Glomerular visceral epithelial cell (primary cell): ENCODE data around the gene SEMA7A.

Experiments used
- DNase-seq: peaks from one replicate; pipeline ENCODE4 v3.0.0-alpha.2; 2016; ENCODE audit errors: extremely low spot score

Gene SEMA7A

DNA sequence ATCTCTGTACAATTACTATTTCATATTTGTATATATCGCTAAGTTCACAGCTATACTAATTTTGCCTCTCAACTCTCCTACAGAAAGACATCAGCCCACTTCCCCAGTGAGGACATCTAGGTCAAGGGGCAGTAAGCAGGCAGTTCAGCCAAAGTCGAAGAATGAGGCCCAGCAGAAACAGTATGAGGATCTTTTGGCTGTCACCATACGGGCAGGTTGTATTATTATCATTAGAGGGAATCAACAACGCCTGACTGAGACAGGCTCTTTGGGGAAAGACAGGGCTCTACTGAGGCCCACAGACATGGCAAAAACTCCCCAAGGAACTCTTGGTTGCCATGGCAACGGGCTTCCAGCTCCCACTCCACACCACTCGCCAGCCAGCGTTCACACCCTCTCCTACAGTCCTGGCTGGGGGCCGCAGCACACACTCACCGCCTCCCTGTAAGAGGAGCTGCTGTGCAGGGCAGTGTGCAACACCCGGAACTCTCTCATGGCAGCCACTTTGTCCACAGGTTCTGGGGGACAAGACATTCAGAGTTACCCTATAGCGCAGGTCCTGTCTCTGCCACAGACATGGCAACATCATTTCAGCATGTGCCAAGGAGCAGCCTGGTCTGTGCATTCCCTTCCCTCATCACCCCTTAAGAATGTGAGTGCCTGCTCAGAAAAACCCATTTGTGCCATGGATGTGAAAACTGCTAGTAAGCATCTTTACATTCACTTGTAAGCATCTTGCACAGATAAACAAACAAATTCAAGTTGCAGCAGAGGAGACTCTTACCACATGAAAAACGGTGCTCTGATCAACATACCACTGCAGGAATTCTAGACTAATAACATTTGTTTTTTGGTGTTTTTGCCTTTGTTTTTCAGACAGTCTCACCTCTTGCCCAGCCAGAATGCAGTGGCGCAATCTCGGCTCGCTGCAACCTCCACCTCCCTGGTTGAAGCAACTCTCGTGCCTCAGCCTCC, 18.4 kb upstream of the SEMA7A start:
- no peak for DNase-seq

DNA sequence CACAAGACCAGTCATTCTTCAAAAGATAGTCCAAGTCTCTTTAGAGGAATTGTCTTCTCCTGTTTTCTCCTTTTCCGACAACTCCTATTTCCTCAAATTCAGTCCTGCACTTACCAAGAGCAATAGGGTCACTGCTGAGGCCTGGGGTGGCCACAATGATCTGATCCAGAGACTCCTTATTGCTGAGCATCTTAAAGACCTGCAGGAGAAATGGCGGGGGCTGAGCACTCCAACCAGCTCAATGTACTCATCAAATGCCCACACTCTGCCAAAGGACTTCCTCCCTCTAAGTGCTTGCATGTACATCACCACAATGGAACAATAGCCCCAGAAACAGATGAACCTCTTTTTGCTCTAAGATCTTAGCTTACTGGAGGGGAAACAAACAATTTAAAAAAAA, 17.6 kb upstream of the SEMA7A start:
- DNase-seq: no peak

- no peak for DNase-seq
These were observed 16.0 kb upstream of the SEMA7A start for GRCh38 chr15:74449643-74450205.

DNA sequence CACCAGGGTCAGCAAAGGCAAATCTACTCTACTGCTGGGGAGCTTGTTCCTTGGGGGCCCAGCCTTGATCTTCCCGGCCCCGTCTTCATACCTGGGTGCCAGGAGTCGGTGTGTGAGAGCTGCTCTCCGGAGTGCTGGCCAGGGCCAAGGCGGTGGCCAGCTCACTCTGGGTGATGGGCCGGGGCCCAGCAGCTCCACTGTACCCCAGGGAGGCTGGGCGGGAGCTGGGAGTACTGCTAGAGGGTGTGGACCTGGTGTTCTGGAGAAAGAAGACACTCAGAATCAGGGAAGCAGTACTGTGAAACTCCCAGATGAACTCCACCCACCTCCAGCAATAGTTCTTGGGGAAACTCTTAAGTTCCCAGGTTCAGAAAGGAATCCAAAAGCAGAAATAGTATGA, 15.3 kb upstream of the SEMA7A start:
- DNase-seq: no peak

DNA sequence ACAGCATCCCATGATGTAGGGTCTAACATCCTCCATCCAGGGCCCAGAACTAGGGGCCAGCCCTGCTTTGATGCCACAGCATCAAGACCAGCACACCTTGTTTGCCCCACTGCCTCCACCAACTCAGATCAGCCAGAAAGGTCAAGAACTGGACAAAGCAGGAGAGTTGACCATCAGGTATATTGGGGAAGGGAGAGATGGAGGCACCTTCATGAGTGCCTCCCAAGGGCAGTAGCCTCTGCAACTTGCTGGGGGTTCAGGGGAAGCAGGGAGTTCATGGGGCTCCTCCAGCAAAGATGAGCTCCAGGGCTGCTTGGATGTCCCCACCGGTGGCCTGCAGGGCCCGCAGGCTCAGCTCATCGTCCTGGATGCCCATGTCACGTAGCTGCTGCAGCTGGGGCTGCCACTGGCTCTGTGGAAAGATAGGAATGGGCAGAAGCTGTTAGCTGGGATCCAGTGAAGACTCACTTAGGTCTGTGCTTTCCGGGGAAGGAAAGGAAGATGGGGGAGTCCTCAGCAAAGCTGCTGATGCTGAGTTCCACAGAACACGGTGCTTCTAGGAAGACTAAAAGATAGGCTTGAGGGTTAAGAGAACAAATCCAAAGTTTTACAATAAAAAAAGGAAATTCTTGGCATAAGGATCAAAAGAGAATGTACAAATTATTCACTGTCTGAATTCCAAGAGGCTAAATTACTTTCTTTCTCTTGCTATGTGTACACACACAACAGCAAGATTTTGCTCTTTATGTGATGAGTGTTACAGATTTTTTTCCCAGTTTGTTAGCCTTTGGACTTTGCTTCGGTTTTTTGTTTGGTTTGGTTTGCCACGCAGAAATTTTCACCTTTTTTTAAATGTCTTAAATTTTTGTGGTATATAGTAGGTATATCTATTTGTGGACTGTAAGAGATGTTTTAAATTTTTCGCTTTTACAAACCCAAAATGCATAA, 12.3 kb upstream of the SEMA7A start:
- DNase-seq: no peak

DNA sequence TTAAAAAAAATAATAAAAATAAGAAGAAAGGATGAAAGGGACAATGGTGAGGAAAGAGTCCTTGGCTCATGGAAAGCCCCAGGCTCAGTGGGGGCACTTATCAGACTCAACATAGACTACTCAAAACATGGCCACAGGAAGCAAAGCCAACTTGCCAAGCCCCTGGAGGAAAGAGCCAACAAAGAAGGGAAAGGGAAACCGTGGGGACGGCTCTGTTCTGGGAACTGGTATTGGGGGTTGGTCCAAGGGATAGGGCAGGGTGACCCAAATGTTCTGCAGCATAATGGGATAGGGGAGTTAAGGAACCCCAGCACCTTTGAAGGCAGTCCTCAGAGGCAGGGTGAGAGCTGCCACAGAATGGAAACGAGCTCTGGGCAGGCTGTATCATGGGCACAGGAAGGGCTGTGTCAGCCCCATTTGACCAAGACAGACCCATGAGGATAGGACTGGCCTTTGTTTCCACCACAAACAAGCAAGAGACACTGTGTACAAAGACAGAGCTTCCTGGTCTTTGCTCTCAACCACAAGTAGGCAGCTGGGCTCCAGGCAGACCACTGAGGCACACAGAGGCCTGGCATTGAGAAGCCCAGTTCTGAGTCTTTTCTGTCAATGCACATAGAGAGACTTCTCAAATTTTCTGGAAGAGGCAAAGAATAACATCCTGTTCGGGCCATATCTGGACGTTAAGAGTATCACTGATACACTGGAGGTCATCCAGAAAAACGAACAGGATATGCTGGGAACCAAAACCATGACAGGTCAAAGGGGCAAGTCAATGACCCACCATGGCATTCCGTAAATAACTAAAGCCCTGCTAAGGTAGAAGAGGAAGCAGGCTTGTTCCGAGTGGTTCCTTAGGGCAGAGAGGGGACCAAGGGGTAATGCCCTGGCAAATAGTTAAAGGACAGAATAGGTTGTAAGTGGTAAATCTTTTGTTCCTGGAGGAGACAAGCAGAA, 10.6 kb upstream of the SEMA7A start:
- no peak for DNase-seq

DNA sequence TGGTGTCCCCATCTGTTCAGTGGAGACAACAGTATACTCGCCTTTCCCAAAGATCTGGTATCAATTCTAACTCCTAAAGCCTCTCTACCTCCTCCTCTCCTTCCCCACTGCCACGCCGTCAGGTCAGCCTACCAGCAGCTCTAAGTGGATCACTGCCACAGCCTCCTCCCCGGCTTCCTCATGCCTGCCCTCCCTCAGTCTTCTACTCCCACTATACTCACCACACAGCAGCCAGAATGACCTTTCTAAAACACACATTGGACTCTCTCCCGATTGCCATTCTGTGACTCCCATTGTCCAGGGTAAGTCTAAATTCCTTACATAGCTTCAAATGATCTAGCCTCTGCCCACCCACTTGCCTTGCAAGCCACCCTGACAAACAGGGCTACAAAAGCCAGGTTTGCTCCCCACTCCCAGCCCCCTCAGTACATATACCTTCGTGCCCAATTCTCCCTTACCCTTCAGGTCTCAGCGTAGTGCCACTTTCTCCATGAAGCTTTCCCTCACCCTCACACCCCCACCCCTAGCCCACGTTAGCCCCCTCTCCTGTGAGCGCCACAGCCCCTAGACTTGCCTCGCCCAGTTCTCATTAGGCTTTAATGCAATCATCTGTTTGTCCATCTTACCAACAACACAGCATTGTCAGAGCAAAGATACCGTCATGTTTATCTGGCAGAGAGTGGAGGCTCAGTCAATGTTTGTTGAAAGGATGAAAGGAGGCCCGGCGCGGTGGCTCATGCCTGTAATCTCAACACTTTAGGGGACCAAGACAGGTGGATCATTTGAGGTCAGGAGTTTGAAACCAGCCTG, 9.5 kb upstream of the SEMA7A start:
- DNase-seq: no peak

- no peak for DNase-seq
These were observed 8.8 kb upstream of the SEMA7A start for GRCh38 chr15:74442604-74443003.

- DNase-seq: no peak
These were observed 8.3 kb upstream of the SEMA7A start for GRCh38 chr15:74442063-74442462.

DNA sequence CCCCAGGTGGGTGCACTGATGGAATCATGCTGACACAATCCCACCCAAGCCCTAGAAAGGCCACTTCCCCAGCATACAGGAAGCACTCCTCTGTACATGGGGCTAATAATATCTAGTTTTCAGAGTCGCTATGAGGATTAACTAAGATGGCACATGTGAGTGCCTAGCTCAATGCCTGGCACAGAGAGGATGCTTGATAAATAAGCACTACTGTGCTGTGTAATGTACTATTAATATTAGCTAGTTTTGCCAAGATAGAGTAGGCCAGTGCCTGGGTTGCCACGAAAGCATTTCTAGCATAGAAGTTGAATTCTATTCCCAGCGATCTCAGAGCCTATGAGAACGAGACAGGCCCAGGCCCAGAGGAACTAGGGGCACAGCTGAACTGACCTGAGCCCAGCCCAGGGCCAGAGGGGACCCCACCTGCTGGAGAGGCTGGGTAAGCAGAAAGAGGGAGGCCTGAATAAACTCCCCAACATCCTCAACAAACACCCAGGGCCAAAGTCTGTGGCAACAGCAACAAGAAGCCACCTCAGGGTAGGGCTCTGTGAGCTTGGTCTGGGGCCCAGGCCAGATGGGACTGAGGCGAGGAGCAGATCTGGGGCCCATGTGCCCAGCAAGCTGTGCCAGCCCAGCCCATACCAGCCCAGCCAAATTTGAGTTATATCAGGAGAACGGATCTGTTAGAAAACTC, 7.6 kb upstream of the SEMA7A start:
- DNase-seq: no peak

- DNase-seq: peak; percentile 81
These were observed 5.1 kb upstream of the SEMA7A start for GRCh38 chr15:74438721-74439316.

DNA sequence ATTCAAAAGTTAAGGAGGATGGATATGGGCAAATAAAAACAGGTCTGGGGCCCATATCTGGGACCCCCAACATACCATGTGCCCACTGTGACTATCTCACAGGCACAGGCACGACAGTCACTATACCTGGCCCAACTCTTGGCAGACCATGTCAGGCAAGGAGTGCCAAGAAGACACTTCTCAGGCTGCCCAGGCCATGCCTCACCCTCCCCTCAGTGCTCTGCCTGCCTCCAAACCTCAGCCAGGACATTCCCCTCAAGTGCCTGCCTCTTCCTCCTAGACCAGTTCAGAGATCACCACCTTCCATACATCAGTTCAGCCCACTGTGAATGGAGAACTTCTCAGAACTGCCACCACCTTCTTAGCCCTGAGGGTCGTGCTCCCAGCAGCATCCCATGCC, 4.4 kb upstream of the SEMA7A start:
- DNase-seq: no peak

GRCh38 chr15:74434263-74435136, 742 bp upstream of the SEMA7A start:
- no peak for DNase-seq

DNA sequence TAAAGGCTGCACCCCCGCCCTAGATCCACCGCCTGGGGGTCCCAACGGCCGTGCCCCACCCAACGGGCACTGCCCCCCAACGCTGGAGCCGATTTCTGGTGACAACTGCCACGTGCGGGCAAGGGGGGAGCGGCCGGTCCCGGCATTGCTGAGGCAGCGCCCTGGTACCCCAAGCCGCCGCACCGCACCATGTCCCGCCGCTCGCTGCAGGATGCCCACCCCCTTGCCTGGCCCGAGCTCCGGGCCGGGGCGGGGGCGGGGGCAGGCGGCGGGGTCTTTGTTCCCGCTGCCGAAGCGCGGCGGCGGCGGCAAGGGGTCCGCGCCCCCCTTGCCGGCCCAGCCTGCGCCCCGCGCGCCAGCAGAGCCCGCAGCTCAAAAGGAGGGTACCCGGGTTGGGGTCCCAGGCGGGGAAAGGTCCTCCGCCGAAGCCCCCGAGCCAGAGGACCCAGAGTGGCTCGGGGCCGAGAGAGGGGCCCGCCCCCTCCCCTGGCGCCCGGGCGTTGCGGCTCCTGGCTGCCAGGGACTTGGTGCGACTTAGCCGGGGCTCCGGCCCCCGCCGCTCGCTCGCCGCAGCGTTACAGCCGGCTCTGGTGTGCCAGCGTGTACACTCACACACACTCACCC, 678 bp downstream of the SEMA7A start:
- no peak for DNase-seq

DNA sequence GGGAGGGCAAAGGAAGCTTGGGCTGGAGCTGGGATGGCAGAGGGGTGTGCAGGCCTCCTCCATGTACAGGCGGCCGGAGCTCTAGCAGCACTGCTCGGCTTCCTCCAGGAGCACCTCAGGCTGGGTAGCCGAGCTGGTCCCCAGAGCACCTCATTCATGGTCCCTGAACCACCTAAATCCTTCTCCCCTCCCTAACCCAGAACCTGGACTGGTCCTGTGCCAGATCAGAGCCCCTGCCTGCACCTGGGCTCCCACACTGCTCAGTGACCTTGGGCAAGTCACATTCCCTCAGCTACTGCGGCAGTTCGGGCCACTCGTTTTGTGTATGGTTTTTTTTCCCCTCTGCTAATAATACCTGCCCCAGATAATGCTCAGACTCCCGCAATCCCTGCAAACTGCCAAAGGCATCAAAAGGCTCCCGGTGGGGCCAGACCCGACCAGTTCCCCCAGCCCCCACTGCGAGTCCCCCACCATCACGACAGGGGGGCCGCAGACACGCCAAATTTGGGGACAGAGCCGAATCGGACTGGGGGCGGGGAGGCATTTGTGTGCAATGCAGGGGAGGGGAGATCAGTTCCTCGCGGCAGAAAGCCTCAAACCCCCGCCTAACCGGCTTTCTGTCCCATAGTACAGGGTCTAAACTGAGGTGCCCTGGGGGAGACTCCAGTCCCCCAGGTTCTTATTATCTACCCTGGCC, 1.3 kb downstream of the SEMA7A start:
- no peak for DNase-seq

DNA sequence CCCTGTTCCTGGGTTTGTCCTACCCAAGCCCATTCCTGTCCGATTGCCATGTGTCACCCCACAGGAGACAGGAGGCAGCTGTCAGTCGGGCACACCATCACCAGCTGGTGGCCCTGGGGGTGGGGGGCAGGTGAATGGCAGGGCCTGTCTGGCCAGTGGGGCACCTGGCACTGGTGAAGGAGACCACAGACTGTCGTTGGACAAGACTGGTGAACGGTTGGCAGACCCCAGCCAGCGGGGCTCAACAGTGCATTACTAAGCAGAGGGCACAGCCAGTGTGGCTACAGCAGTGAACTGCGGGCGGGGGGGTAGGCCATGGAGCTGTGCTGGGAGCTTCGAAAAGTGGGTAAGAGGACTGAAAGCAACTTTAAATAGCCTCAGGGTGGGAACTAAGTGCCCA, 2.1 kb downstream of the SEMA7A start:
- peak; percentile 37 for DNase-seq

DNA sequence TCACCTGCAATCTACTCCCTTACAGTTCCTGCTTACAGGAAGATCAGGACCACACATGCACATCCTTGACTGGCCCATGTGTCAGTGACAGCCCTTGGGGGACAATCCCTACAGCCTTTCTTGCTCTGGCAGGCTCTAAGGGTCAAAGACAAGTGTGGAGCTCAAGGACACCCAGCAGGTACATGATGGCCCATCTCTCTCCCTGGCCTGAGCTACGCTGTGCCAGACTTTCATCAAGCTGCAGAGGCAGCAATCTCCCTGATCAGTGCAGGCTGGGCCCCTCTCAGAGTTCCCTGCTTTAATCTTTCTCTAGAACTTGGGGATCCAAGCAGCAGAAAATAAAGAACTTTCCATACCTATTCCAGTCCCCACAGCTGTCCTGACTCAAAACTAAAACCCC, 2.6 kb downstream of the SEMA7A start:
- DNase-seq: no peak
